ENCODE data around the gene ABI3.

Gene ABI3

GRCh38 chr17:49241040-49241439 lies 30.5 kb downstream of the ABI3 start:
- H3K27me3 Mint-ChIP-seq (ENCODE audit: low read depth), result peaks cover 7% of the 10 kb centered on the region
- no peak overlapping the region for H3K4me3 Mint-ChIP-seq
- H3K27ac Mint-ChIP-seq, result no peak overlapping the region
- H3K9me3 Mint-ChIP-seq, result no peaks in the 10 kb centered on the region
- H3K4me1 Mint-ChIP-seq (ENCODE audit: low read depth), result no peaks in the 10 kb centered on the region
- no peak for DNase-seq (ENCODE audit: low spot score)
- no peaks in the 10 kb centered on the region for H3K36me3 Mint-ChIP-seq (ENCODE audit: low read depth)

- H3K9me3 Mint-ChIP-seq, result no peaks in the 10 kb centered on the region
- H3K27ac Mint-ChIP-seq, result no peak overlapping the region
- H3K36me3 Mint-ChIP-seq (ENCODE audit: low read depth), result no peaks in the 10 kb centered on the region
- H3K4me1 Mint-ChIP-seq (ENCODE audit: low read depth), result no peaks in the 10 kb centered on the region
- H3K27me3 Mint-ChIP-seq (ENCODE audit: low read depth), result peaks cover 7% of the 10 kb centered on the region
- H3K4me3 Mint-ChIP-seq, result no peak overlapping the region
- no peak for DNase-seq (ENCODE audit: low spot score)
Measured at GRCh38 chr17:49241692-49242397, 31.3 kb downstream of the ABI3 start.

GRCh38 chr17:49242813-49243212 lies 32.3 kb downstream of the ABI3 start:
- H3K9me3 Mint-ChIP-seq, result no peaks in the 10 kb centered on the region
- H3K4me3 Mint-ChIP-seq, result no peak overlapping the region
- no peaks in the 10 kb centered on the region for H3K36me3 Mint-ChIP-seq (ENCODE audit: low read depth)
- DNase-seq (ENCODE audit: low spot score), result no peak
- H3K27me3 Mint-ChIP-seq (ENCODE audit: low read depth), result peaks cover 6% of the 10 kb centered on the region
- H3K4me1 Mint-ChIP-seq (ENCODE audit: low read depth), result no peaks in the 10 kb centered on the region
- H3K27ac Mint-ChIP-seq, result no peak overlapping the region

GRCh38 chr17:49244839-49245238 lies 34.3 kb downstream of the ABI3 start:
- DNase-seq (ENCODE audit: low spot score), result no peak
- Mint-ChIP-seq H3K9me3 (no peaks in the 10 kb centered on the region), H3K27me3 (ENCODE audit: low read depth) (peaks cover 8% of the 10 kb centered on the region), H3K36me3 (ENCODE audit: low read depth) (no peaks in the 10 kb centered on the region), H3K27ac (no peak overlapping the region), H3K4me1 (ENCODE audit: low read depth) (no peaks in the 10 kb centered on the region), H3K4me3 (no peak overlapping the region)

DNA sequence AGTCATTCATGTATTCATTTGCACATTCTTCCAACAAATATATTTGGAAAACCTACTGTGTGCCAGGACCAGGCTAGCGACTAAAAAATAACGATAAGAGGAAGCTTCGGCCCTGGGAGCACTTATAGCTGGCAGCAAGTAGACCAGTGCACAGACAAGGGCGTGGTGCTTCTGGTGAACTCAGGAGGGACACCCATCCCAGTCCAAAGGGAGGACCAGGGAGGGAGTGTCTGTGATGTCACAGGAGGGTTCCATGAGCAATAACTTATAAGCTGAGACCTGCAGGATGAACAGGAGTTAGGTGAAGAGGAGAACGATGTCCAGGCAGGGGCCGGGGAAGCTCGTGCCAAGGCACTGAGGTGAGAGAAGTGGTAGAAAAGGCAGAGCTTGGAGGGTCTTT lies 37.4 kb downstream of the ABI3 start:
- Mint-ChIP-seq H3K27ac (no peak overlapping the region), H3K36me3 (ENCODE audit: low read depth) (no peaks in the 10 kb centered on the region), H3K4me1 (ENCODE audit: low read depth) (no peaks in the 10 kb centered on the region), H3K9me3 (no peaks in the 10 kb centered on the region), H3K4me3 (no peak overlapping the region), H3K27me3 (ENCODE audit: low read depth) (peaks cover 18% of the 10 kb centered on the region)
- DNase-seq (ENCODE audit: low spot score), result no peak

DNA sequence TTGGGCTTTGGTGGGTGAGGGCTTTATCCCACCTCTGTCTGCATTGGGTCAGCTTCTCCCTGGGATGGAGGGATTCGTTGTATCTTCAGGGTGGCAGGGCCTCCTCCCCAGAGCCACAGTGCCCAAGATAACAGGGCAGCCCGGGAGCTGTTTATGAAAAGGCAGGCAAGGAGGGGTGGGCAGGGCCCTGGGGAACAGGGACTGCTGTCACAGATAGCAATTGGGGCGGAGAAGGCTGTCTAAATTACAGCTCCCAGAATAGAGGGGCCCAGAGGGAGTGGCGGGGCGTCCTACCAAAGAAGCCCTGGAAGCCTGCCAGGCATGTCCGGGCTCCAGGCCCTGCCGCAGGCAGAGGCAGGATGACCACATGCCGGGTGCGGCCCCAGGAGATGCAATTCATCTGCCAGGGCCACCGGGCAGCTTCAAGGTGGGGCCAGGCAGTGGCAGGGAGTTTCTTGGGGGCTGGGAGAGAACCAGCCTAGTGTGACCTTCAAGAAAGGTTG lies 38.8 kb downstream of the ABI3 start:
- Mint-ChIP-seq H3K27ac (no peak overlapping the region), H3K4me3 (no peak overlapping the region), H3K36me3 (ENCODE audit: low read depth) (no peaks in the 10 kb centered on the region), H3K9me3 (no peaks in the 10 kb centered on the region), H3K4me1 (ENCODE audit: low read depth) (no peaks in the 10 kb centered on the region), H3K27me3 (ENCODE audit: low read depth) (peaks cover 19% of the 10 kb centered on the region)
- DNase-seq (ENCODE audit: low spot score), result no peak

- no peak for DNase-seq (ENCODE audit: low spot score)
- H3K9me3 Mint-ChIP-seq, result no peaks in the 10 kb centered on the region
- no peak overlapping the region for H3K27ac Mint-ChIP-seq
- no peaks in the 10 kb centered on the region for H3K4me1 Mint-ChIP-seq (ENCODE audit: low read depth)
- no peaks in the 10 kb centered on the region for H3K36me3 Mint-ChIP-seq (ENCODE audit: low read depth)
- H3K4me3 Mint-ChIP-seq, result no peak overlapping the region
- peaks cover 19% of the 10 kb centered on the region for H3K27me3 Mint-ChIP-seq (ENCODE audit: low read depth)
Measured at GRCh38 chr17:49249890-49250522, 39.5 kb downstream of the ABI3 start.

GRCh38 chr17:49252148-49252695 lies 41.7 kb downstream of the ABI3 start:
- Mint-ChIP-seq H3K27ac (no peak overlapping the region), H3K4me3 (no peak overlapping the region), H3K27me3 (ENCODE audit: low read depth) (peaks cover 17% of the 10 kb centered on the region), H3K36me3 (ENCODE audit: low read depth) (no peaks in the 10 kb centered on the region), H3K4me1 (ENCODE audit: low read depth) (no peaks in the 10 kb centered on the region), H3K9me3 (no peaks in the 10 kb centered on the region)
- DNase-seq (ENCODE audit: low spot score), result no peak

DNA sequence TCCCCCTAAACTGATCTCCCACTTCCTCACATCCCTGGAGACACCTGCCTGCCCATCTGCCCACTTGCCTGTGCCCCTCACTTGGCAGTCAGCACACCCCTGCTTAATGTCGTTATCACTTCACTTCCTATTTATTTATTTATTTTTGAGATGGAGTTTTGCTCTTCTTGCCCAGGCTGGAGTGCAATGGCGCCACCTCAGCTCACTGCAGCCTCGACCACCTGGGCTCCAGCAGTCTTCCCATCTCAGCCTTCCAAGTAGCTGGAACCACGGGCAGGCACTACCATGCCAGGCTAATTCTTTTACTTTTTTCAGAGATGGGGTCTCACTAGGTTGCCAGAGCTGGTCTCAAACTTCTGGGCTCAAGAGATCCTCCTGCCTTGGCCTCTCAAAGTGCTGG lies 43.6 kb downstream of the ABI3 start:
- peaks cover 2% of the 10 kb centered on the region for H3K4me1 Mint-ChIP-seq (ENCODE audit: low read depth)
- no peak for DNase-seq (ENCODE audit: low spot score)
- H3K4me3 Mint-ChIP-seq, result no peak overlapping the region
- no peaks in the 10 kb centered on the region for H3K9me3 Mint-ChIP-seq
- no peaks in the 10 kb centered on the region for H3K36me3 Mint-ChIP-seq (ENCODE audit: low read depth)
- H3K27me3 Mint-ChIP-seq (ENCODE audit: low read depth), result peaks cover 16% of the 10 kb centered on the region
- no peak overlapping the region for H3K27ac Mint-ChIP-seq

GRCh38 chr17:49255125-49255524 lies 44.6 kb downstream of the ABI3 start:
- Mint-ChIP-seq H3K36me3 (ENCODE audit: low read depth) (no peaks in the 10 kb centered on the region), H3K9me3 (no peaks in the 10 kb centered on the region), H3K27me3 (ENCODE audit: low read depth) (peaks cover 11% of the 10 kb centered on the region), H3K4me3 (no peak overlapping the region), H3K4me1 (ENCODE audit: low read depth) (peaks cover 2% of the 10 kb centered on the region), H3K27ac (no peak overlapping the region)
- DNase-seq (ENCODE audit: low spot score), result no peak

- Mint-ChIP-seq H3K9me3 (no peaks in the 10 kb centered on the region), H3K27me3 (ENCODE audit: low read depth) (peaks cover 12% of the 10 kb centered on the region), H3K4me3 (no peak overlapping the region), H3K36me3 (ENCODE audit: low read depth) (no peaks in the 10 kb centered on the region), H3K4me1 (ENCODE audit: low read depth) (peaks cover 12% of the 10 kb centered on the region), H3K27ac (no peak overlapping the region)
- DNase-seq (ENCODE audit: low spot score), result no peak
Measured at GRCh38 chr17:49258394-49258793, 47.9 kb downstream of the ABI3 start.

DNA sequence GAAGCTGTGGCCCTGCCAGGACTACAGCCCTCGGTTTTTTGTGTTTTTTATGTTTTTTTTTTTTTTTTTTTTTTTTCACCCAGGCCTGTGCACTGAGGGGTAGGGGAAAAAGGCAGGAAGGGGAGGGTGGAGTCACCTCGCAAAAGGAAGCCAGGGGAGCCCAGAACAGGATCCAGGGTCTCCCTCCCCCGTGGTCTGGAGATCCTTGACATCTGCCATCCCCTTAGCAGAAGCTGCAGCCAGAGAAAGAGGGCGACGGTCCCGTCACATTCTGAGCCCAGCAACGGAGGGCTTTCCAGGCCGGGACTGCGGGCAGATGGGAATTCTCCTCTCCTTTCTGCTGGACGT lies 49.1 kb downstream of the ABI3 start:
- Mint-ChIP-seq H3K27ac (no peak overlapping the region), H3K36me3 (ENCODE audit: low read depth) (no peaks in the 10 kb centered on the region), H3K9me3 (no peaks in the 10 kb centered on the region), H3K4me3 (peak overlapping the region; percentile 83), H3K4me1 (ENCODE audit: low read depth) (peaks cover 12% of the 10 kb centered on the region), H3K27me3 (ENCODE audit: low read depth) (peaks cover 15% of the 10 kb centered on the region)
- DNase-seq (ENCODE audit: low spot score), result no peak

DNA sequence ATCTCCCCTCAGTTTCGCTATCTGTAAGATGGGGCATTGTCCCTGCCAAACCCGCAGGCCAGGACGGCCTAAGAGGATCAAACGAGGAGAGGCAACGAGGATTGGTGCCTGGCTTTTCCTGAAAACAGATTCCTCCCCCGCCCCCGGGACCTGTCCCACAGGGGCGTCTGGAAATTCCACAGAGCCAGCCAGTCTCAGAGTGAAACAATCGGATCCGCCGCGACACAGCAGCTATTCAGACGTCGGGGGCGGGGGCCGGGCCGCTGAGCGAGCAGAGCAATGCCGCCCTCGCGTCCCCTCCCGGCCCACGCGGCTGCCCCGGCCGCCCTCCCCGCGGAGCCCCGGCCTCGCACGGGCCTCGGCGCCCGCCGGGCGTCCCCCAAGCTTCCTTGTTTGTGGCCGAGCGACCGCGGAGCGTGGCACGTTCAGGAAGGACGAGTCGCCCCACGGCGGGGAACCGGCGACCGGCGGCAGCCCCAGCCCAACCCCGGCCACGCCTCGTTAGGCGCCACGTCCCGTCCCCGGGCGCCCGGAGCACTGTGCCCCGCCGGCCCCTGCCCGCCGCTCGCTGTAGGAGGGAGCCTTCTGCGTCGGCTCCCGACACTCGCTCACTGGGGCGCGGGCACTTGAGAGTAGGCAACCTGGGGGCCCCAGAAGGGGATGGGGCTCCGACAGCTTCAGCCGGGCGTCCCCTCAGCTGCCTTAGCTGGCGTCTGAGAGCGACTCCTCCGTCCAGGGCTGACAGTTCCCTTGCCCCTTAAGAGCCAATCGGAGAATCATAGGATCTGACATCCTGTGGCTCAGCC lies 49.7 kb downstream of the ABI3 start:
- Mint-ChIP-seq H3K27ac (no peak overlapping the region), H3K4me1 (ENCODE audit: low read depth) (peaks cover 12% of the 10 kb centered on the region), H3K27me3 (ENCODE audit: low read depth) (peaks cover 15% of the 10 kb centered on the region), H3K36me3 (ENCODE audit: low read depth) (no peaks in the 10 kb centered on the region), H3K9me3 (no peaks in the 10 kb centered on the region), H3K4me3 (peak overlapping the region; percentile 83)
- DNase-seq (ENCODE audit: low spot score), result peak; percentile 70

DNA sequence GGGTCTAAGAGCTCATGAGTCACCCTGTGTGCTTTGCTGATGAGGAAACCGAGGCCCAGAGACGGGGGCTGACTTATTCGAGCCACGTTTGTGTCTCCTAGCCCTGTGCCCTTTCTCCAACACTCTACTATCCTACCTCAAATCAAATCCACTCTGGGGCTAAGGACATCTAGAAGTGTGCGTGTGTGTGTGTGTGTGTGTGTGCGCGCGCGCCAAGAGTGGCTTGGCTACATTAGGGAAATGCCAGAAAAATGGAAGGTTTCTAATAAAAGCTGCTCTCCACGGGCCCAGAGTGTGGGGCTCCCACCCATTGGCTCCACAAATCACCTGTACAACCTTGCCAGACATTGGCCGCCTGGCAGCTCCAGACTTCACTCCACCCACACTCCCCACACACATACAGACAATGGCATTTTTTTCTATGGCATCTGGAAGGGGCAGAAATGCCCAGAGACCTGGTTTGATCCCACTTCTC lies 50.3 kb downstream of the ABI3 start:
- Mint-ChIP-seq H3K9me3 (no peaks in the 10 kb centered on the region), H3K36me3 (ENCODE audit: low read depth) (no peaks in the 10 kb centered on the region), H3K4me3 (peak overlapping the region; percentile 72), H3K27ac (no peak overlapping the region), H3K27me3 (ENCODE audit: low read depth) (peaks cover 15% of the 10 kb centered on the region), H3K4me1 (ENCODE audit: low read depth) (peaks cover 12% of the 10 kb centered on the region)
- DNase-seq (ENCODE audit: low spot score), result no peak

Measured in T-helper 2 cell treated with Interferon-gamma antibody and Interleukin-4, amounts not matched to agents 5 μg/mL and 100 μg/mL, for 36 hours (primary cell).